ENCODE results near the gene ZNF132. TPM values are rescaled to one million over a fixed set of nuclear protein-coding genes. Genes with fewer than 3 reads are reported as not detected.

ZNF132 gene
- total RNA-seq, 2 donors from 2014 or later = 3.4 to 5.9 TPM

DNA sequence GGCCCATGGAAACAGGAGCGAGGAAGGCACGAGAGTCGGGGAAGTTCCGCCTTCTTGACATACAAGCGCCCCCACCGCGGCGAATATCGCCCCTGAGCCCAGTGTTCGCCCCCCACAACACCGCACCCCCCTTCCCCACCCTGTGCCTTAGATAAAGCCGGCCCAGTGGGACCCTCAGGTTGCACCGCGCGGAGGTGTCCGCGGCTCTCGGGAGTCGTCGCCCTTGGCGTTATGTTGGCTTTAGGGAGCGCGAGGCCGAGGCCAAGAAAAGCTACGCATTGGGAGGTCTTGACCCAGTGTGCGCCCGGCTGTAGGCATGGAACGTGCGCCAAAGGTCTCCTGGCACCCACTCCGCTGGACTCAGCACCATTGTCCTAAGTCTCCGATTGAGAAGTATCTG is 603 bp upstream of the ZNF132 start:
- Histone ChIP-seq H3K27ac (peak overlapping the region in 3 of 4 donors; percentile 12 to 70 (median 70)), H3K4me3 (peak overlapping the region; percentile 25 to 30), H3K4me1 (peaks cover 17% of the 10 kb centered on the region), H3K27me3 (no peaks in the 10 kb centered on the region), H3K36me3 (replicated peaks in 1 of 2; ENCODE audit: insufficient read depth in 1 of 2, low read depth in 2 of 2) (peaks cover 7 to 10% of the 10 kb centered on the region in 2 donors), H3K9me3 (peaks cover 0 to 35% (median 0%) of the 10 kb centered on the region in 3 donors)
- ATAC-seq (no peak), DNase-seq (peak in 1 of 4 donors; percentile 17)
- intact Hi-C loops (cut with DNase I) = no loop called here
- 9 to 61% methylated on average over 2 to 27 of the region's 31 CpGs for WGBS, 2 donors
- TF ChIP-seq, protein P1, sequence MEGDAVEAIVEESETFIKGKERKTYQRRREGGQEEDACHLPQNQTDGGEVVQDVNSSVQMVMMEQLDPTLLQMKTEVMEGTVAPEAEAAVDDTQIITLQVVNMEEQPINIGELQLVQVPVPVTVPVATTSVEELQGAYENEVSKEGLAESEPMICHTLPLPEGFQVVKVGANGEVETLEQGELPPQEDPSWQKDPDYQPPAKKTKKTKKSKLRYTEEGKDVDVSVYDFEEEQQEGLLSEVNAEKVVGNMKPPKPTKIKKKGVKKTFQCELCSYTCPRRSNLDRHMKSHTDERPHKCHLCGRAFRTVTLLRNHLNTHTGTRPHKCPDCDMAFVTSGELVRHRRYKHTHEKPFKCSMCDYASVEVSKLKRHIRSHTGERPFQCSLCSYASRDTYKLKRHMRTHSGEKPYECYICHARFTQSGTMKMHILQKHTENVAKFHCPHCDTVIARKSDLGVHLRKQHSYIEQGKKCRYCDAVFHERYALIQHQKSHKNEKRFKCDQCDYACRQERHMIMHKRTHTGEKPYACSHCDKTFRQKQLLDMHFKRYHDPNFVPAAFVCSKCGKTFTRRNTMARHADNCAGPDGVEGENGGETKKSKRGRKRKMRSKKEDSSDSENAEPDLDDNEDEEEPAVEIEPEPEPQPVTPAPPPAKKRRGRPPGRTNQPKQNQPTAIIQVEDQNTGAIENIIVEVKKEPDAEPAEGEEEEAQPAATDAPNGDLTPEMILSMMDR (IDR thresholded peaks at IDR 0.05) = no peak

DNA sequence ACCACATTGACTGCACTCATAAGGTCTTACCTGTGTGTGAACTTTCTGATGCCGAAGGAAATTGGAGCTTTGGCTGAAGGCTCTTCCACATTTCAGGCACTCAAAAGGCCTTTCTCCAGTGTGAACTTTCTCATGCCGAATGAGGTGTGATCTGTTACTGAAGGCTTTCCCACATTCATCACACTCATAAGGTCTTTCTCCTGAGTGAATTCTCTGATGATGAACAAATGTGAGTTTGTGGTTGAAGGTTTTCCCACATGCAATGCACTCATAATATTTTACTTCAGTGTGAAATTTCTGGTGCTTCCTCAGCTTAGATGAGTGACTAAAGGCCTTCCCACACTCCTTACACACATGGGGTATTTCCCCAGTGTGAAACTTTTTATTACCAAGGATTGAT is 5.7 kb downstream of the ZNF132 start:
- Histone ChIP-seq H3K4me1 (peaks cover 4% of the 10 kb centered on the region), H3K36me3 (replicated peaks in 1 of 2; ENCODE audit: insufficient read depth in 1 of 2, low read depth in 2 of 2) (peaks cover 25 to 26% of the 10 kb centered on the region in 2 donors), H3K4me3 (no peak overlapping the region), H3K27ac (no peak overlapping the region), H3K9me3 (peaks cover 0 to 97% (median 11%) of the 10 kb centered on the region in 3 donors), H3K27me3 (no peaks in the 10 kb centered on the region)
- intact Hi-C loops (cut with DNase I) = no loop called here
- DNase-seq (no peak), ATAC-seq (no peak)
- 100% methylated on average over 2 of the region's 2 CpGs for WGBS, 2 donors
- TF ChIP-seq POLR2A (IDR thresholded peaks at IDR 0.05) = no peak
- TF ChIP-seq, protein P1 (IDR thresholded peaks at IDR 0.05) = no peak

DNA sequence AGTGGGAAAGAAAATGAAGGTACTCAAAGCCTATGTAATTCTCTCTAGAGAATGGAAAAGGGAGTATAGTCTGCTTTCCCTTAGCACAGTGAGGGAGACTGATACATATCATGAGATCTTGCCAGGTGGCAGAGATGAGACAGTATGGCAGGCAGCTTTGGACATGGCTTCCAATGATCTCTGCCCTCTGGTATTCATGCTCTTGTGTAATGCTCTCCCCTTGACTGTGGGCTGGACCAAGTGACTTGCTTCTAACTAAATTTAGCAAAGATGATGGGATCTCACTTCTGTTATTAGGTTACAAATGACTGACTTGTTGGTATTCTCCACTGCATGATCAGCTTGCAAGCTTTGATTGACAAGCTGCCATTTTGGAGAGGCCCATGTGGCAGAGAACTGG is 10.2 kb downstream of the ZNF132 start:
- no peaks in the 10 kb centered on the region for H3K27me3 ChIP-seq
- no peak overlapping the region for H3K4me3 ChIP-seq
- no peak for TF ChIP-seq POLR2A (IDR thresholded peaks at IDR 0.05)
- H3K9me3 ChIP-seq = peaks cover 0 to 72% (median 11%) of the 10 kb centered on the region in 3 donors
- DNase-seq (no peak), ATAC-seq (no peak)
- intact Hi-C loops (cut with DNase I) = no loop called here
- H3K36me3 ChIP-seq (replicated peaks in 1 of 2; ENCODE audit: insufficient read depth in 1 of 2, low read depth in 2 of 2) = peaks cover 10 to 12% of the 10 kb centered on the region in 2 donors
- no peaks in the 10 kb centered on the region for H3K4me1 ChIP-seq
- H3K27ac ChIP-seq = no peak overlapping the region

DNA sequence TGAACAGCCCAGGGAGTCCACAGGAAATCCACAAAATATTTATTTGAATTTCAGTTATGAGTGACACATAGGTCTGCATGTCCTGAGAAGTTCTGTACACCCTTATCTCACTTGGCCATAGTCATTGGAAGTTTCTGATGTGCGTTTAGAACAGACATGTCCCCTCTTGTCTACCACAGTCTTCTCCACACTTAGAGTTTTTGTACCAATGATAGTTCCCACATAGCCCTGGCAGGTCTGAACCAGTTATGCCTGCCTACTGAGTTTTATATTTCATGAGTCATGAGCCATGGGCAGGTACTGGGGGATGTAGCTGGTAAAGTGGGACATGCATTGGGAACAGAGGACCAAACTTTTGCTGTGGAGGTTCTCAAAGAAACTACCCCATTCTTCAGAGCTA is 11.3 kb downstream of the ZNF132 start:
- 67 to 88% methylated on average over 1 of the region's 1 CpG for WGBS, 2 donors
- no peak for TF ChIP-seq POLR2A (IDR thresholded peaks at IDR 0.05)
- TF ChIP-seq, protein P1 (IDR thresholded peaks at IDR 0.05) = no peak

DNA sequence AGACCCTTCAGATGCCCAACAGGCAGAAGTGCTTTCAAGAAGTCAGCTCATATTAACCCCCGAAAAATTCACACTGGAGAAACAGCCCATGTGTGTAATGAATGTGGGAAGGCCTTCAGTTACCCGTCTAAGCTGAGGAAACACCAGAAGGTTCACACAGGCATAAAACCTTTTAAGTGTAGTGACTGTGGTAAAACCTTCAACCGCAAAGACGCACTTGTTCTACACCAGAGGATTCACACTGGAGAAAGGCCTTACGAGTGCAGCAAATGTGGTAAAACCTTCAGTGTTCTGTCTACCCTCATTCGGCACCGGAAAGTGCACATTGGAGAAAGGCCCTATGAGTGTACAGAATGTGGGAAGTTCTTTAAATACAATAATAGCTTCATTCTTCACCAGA is 22.9 kb downstream of the ZNF132 start:
- peaks cover 0 to 3% (median 0%) of the 10 kb centered on the region in 3 donors for H3K9me3 ChIP-seq
- H3K27me3 ChIP-seq = no peaks in the 10 kb centered on the region
- DNase-seq (no peak), ATAC-seq (no peak)
- no peak overlapping the region for H3K27ac ChIP-seq
- H3K4me3 ChIP-seq = no peak overlapping the region
- intact Hi-C loops (cut with DNase I) = no loop called here
- WGBS, 2 donors = 95 to 97% methylated on average over 6 to 7 of the region's 7 CpGs
- no peaks in the 10 kb centered on the region for H3K4me1 ChIP-seq
- TF ChIP-seq POLR2A (IDR thresholded peaks at IDR 0.05) = no peak
- TF ChIP-seq, protein P1 (IDR thresholded peaks at IDR 0.05) = no peak
- peaks cover 9 to 14% of the 10 kb centered on the region in 2 donors for H3K36me3 ChIP-seq (replicated peaks in 1 of 2; ENCODE audit: insufficient read depth in 1 of 2, low read depth in 2 of 2)

More for the DNA sequence above, 11.3 kb downstream of the ZNF132 start:
- DNase-seq (no peak), ATAC-seq (no peak)
- peaks cover 0 to 61% (median 5%) of the 10 kb centered on the region in 3 donors for H3K9me3 ChIP-seq
- H3K27me3 ChIP-seq = no peaks in the 10 kb centered on the region
- no peaks in the 10 kb centered on the region for H3K4me1 ChIP-seq
- peaks cover 0 to 2% of the 10 kb centered on the region in 2 donors for H3K36me3 ChIP-seq (replicated peaks in 1 of 2; ENCODE audit: insufficient read depth in 1 of 2, low read depth in 2 of 2)
- H3K27ac ChIP-seq = no peak overlapping the region
- intact Hi-C loops (cut with DNase I) = no loop called here
- no peak overlapping the region for H3K4me3 ChIP-seq

Measured in body of pancreas (tissue), 4 donors.